Testis (tissue), 3 donors: ENCODE results near the gene SPARC. TPM values are rescaled to one million over a fixed set of nuclear protein-coding genes. Genes with fewer than 3 reads are reported as not detected.

Experiments
- DNase-seq: peaks from one replicate; pipeline ENCODE4 v3.0.0-alpha.2; 2019
- H3K27ac ChIP-seq, 2 donors: fragments of 200-600 bp; sonication (generic); one replicate each; pipeline ENCODE4 v1.5.1; 2019
- H3K27me3 ChIP-seq: fragments of 200-600 bp; sonication (generic); one replicate; pipeline ENCODE4 v1.5.1; 2019
- H3K36me3 ChIP-seq: fragments of 200-600 bp; sonication (generic); one replicate; pipeline ENCODE4 v1.5.1; 2017; ENCODE audit warnings: low read depth; ENCODE audit errors: missing control alignments
- H3K4me1 ChIP-seq: fragments of 200-600 bp; sonication (generic); one replicate; pipeline ENCODE4 v1.5.1; 2019
- H3K4me3 ChIP-seq, 2 donors: fragments of 200-600 bp; sonication (generic); one replicate each; pipeline ENCODE4 v1.5.1; 2017 to 2019
- H3K9me3 ChIP-seq: fragments of 200-600 bp; sonication (generic); one replicate; pipeline ENCODE4 v1.5.1; 2017
- POLR2A ChIP-seq: fragments of 450-650 bp; IDR thresholded peaks from one replicate; pipeline ENCODE4 v1.6.1; 2017; ENCODE audit warnings: antibody characterized with exemption, mild to moderate bottlenecking, moderate library complexity
- WGBS, 2 donors: methylation state at CpG; one replicate each; pipeline ENCODE4 v1.1.5; 2018; 5-methylcytosine and 5-hydroxymethylcytosine counted together
- intact Hi-C: fragments of 100-400 bp; cut with DNase I; formaldehyde crosslinking; loops from one replicate; pipeline ENCODE4 v1.15.1; 2023; ENCODE audit warnings: low total_unique reads
- polyA plus RNA-seq: library from polyadenylated mRNA; stranded (reverse); fragments of 350-450 nt; fragmentation: Illumina TruSeq; extraction: RNeasy Lipid Tissue Mini Kit (QIAGEN cat#74804); gene quantifications from one replicate; pipeline ENCODE4 v1.2.3, GENCODE V29; 2014; ENCODE audit warnings: low read depth, low replicate concordance; ENCODE audit not compliant: insufficient read depth
- total RNA-seq, 2 donors: library from RNA; depleted of rRNA; stranded (reverse); fragments of >200 nt; gene quantifications; one replicate each; pipeline ENCODE4 v1.2.3, GENCODE V29; 2016
- TF ChIP-seq, protein P1 (sequence below), 3 experiments: fragments of 450-650 bp in 2 of 3; fragments of 200-600 bp in 1 of 3; sonication (generic) in 1 of 3; IDR thresholded peaks; one replicate each; pipeline ENCODE4 v1.5.1; 2016 to 2019; ENCODE audit warnings: antibody characterized with exemption in 3 of 3, mild to moderate bottlenecking in 2 of 3, moderate library complexity in 1 of 3

Gene SPARC
- total and polyA plus RNA-seq, 3 donors from 2014 or later, result 1,884 to 3,080 (median 2,585) TPM

DNA sequence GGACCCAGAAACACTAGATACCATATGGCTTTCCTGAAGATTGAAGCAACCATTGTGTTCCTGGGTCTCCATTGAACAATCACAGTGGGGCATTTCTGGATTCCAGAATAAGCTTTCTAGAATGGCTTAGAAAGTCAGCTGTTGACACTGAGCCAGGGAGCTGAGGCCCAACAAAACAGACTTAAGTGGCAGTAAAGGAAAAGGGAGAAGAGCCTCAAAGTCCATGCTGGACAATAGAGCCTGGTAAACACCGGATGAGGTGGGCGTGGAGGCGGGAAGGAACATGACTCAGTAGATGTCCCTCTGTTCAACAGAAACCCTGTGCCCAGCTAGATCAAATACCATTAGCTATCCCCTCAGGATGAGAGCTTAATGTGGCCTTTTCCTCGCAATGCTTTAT, 14.8 kb downstream of the SPARC start:
- DNase-seq, result no peak
- H3K36me3 ChIP-seq, result no peaks in the 10 kb centered on the region
- intact Hi-C loops, result no loop called here
- peak overlapping the region; percentile 56 to 93 for H3K27ac ChIP-seq
- H3K4me3 ChIP-seq, result no peak overlapping the region
- peaks cover 74% of the 10 kb centered on the region for H3K4me1 ChIP-seq
- WGBS, 2 donors, result 56 to 77% methylated on average over 4 of the region's 4 CpGs
- no peaks in the 10 kb centered on the region for H3K27me3 ChIP-seq
- TF ChIP-seq, protein P1, sequence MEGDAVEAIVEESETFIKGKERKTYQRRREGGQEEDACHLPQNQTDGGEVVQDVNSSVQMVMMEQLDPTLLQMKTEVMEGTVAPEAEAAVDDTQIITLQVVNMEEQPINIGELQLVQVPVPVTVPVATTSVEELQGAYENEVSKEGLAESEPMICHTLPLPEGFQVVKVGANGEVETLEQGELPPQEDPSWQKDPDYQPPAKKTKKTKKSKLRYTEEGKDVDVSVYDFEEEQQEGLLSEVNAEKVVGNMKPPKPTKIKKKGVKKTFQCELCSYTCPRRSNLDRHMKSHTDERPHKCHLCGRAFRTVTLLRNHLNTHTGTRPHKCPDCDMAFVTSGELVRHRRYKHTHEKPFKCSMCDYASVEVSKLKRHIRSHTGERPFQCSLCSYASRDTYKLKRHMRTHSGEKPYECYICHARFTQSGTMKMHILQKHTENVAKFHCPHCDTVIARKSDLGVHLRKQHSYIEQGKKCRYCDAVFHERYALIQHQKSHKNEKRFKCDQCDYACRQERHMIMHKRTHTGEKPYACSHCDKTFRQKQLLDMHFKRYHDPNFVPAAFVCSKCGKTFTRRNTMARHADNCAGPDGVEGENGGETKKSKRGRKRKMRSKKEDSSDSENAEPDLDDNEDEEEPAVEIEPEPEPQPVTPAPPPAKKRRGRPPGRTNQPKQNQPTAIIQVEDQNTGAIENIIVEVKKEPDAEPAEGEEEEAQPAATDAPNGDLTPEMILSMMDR (IDR thresholded peaks at IDR 0.05), result no peak
- TF ChIP-seq POLR2A, result no peak
- no peaks in the 10 kb centered on the region for H3K9me3 ChIP-seq

GRCh38 chr5:151670953-151671636, 15.6 kb downstream of the SPARC start:
- no peaks in the 10 kb centered on the region for H3K9me3 ChIP-seq
- 42 to 60% methylated on average over 6 of the region's 6 CpGs for WGBS, 2 donors
- H3K4me1 ChIP-seq, result peaks cover 74% of the 10 kb centered on the region
- intact Hi-C loops, result no loop called here
- no peaks in the 10 kb centered on the region for H3K36me3 ChIP-seq
- H3K27me3 ChIP-seq, result no peaks in the 10 kb centered on the region
- H3K27ac ChIP-seq, result peak overlapping the region; percentile 56 to 93
- no peak for DNase-seq
- no peak for TF ChIP-seq POLR2A
- TF ChIP-seq, protein P1 (IDR thresholded peaks at IDR 0.05), result no peak
- H3K4me3 ChIP-seq, result no peak overlapping the region

DNA sequence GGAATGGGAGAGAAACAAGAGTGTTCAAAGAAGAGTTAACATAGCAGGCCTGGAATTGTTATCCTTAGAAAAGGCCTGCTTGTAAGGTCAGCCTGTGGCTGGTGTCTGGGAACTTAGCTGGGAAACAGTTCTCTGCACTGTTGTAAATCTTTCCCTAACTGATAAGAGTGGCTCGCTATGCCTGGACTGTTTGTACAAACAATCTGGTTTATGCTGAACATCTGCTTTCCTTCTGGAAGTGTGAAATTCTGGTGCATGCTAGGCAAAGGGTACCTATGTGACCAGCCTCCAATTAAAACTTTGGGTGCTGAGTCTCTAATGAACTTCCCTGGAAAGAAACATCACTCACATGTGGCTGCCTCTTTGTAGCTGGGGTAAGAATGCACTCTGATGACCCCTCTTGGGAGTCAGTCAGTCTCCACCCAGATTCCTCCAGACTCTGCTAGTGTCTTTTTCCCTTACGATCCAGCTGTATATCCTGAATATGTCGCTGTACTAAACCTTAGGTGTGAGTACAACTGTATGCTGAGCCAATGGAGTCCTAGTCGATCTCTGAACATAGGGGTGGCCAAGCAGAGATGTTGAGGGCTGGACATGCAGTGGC, 16.5 kb downstream of the SPARC start:
- TF ChIP-seq, protein P1 (IDR thresholded peaks at IDR 0.05), result no peak
- TF ChIP-seq POLR2A, result no peak
- no peaks in the 10 kb centered on the region for H3K9me3 ChIP-seq
- H3K4me3 ChIP-seq, result no peak overlapping the region
- peak overlapping the region; percentile 56 to 93 for H3K27ac ChIP-seq
- intact Hi-C loops, result no loop called here
- DNase-seq, result peak; percentile 62
- no peaks in the 10 kb centered on the region for H3K27me3 ChIP-seq
- H3K4me1 ChIP-seq, result peaks cover 74% of the 10 kb centered on the region
- WGBS, 2 donors, result 17 to 33% methylated on average over 4 of the region's 4 CpGs
- no peaks in the 10 kb centered on the region for H3K36me3 ChIP-seq

GRCh38 chr5:151667083-151667482, 19.6 kb downstream of the SPARC start:
- H3K4me3 ChIP-seq, result no peak overlapping the region
- TF ChIP-seq POLR2A, result no peak
- TF ChIP-seq, protein P1 (IDR thresholded peaks at IDR 0.05), result no peak
- H3K36me3 ChIP-seq, result no peaks in the 10 kb centered on the region
- peaks cover 69% of the 10 kb centered on the region for H3K4me1 ChIP-seq
- H3K27ac ChIP-seq, result peak overlapping the region in 1 of 2 donors; percentile 93
- no peaks in the 10 kb centered on the region for H3K27me3 ChIP-seq
- DNase-seq, result no peak
- H3K9me3 ChIP-seq, result no peaks in the 10 kb centered on the region
- 45 to 75% methylated on average over 6 to 7 of the region's 7 CpGs for WGBS, 2 donors
- intact Hi-C loops, result no loop called here
